NB4 (cell line): ENCODE measurements around the gene COLQ.

Experiments
- DNase-seq: peaks from one replicate; pipeline ENCODE4 v3.0.0; 2010; ENCODE audit warnings: low read depth
- H3K4me3 ChIP-seq: one replicate; pipeline ENCODE4 v1.5.1; 2011; ENCODE audit warnings: mild to moderate bottlenecking, low read depth, low read length, moderate library complexity
- CTCF ChIP-seq: IDR thresholded peaks from one replicate; pipeline ENCODE4 v1.5.1; 2012; ENCODE audit warnings: low read depth, low read length
- MYC ChIP-seq: IDR thresholded peaks from 2 replicates; pipeline ENCODE4 v1.6.1; 2011; ENCODE audit warnings: low read depth, low read length
- POLR2A ChIP-seq: IDR thresholded peaks from 2 replicates; pipeline ENCODE4 v1.6.1; 2011; ENCODE audit warnings: mild to moderate bottlenecking; ENCODE audit not compliant: insufficient read length; ENCODE audit errors: extremely low read depth
- TF ChIP-seq, protein P1 (sequence below): IDR thresholded peaks from 2 replicates; pipeline ENCODE4 v1.6.1; 2011; ENCODE audit warnings: low read depth, low read length

Gene COLQ

GRCh38 chr3:15553749-15554148 is 32.2 kb upstream of the COLQ start:
- no peak for DNase-seq
- no peak overlapping the region for H3K4me3 ChIP-seq
- no peak for TF ChIP-seq CTCF
- no peak for TF ChIP-seq POLR2A
- TF ChIP-seq, protein P1, sequence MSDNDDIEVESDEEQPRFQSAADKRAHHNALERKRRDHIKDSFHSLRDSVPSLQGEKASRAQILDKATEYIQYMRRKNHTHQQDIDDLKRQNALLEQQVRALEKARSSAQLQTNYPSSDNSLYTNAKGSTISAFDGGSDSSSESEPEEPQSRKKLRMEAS: no peak
- no peak for TF ChIP-seq MYC

- DNase-seq: no peak
Measured at GRCh38 chr3:15551902-15552301, 30.4 kb upstream of the COLQ start.

GRCh38 chr3:15549846-15550245 is 28.3 kb upstream of the COLQ start:
- no peak for TF ChIP-seq POLR2A
- no peak overlapping the region for H3K4me3 ChIP-seq
- no peak for DNase-seq

More at GRCh38 chr3:15551902-15552301, 30.4 kb upstream of the COLQ start:
- TF ChIP-seq CTCF (no peak), MYC (no peak), POLR2A (no peak)
- TF ChIP-seq, protein P1: no peak
- no peak overlapping the region for H3K4me3 ChIP-seq

DNA sequence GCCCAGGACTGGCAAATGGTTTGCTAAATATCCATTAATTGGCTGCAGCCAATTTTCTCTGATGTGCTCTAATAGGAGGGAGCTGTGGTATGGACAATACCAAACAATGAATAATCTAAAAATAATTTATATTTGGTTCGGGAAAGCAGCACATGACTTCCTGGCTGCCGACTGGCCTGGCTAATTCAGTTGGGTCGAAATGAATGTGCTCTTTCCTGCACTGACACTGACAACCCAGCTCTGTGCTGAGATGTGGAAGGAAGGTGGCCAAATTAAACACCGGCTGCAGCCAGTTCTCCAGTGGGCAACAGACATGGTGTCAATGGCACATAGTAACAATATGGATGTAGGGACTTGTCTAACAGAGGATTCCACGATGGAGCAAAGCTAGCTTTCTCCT is 21.1 kb upstream of the COLQ start:
- H3K4me3 ChIP-seq: no peak overlapping the region
- no peak for DNase-seq
- TF ChIP-seq POLR2A (no peak), CTCF (no peak), MYC (no peak)
- TF ChIP-seq, protein P1: no peak

DNA sequence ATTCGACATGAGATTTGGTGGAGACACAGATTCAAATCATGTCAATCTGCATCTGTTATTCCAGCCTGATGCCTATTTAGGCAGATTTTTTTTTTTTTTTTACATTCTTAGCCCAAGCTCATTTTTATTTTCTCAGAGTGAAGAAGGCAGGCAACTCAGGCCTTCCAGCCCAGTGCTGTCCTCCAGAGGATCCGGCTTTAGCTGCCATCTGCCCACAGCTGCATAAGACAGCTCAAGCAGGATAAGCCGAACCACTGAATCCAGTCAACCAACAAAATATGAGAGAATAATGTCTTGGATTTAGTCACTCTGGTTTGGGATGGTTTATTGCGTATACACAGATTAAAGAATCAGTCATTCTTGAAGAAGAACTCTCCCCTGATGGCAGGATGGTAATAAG is 19.9 kb upstream of the COLQ start:
- DNase-seq: no peak
- H3K4me3 ChIP-seq: no peak overlapping the region
- TF ChIP-seq, protein P1: no peak
- no peak for TF ChIP-seq CTCF
- TF ChIP-seq MYC: no peak
- TF ChIP-seq POLR2A: no peak

DNA sequence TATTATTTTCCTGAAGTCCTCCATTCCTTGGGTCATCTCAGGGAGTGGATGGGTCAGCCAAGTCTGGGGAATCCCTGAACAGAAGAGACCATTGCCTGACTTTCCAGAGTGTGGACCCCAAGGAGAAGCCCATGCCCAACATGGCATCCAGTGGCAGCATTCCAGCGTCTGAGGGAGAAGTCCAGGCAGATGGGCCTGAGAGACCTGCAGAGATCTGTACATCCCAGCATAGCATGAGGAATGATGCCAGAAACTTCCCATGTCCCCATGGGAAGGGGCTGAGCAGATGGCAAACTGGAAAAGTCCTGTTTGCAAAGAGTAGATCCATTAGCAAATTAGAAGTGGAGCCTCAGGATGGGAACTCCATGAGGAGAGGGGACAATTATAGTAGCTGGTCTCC is 17.6 kb upstream of the COLQ start:
- H3K4me3 ChIP-seq: no peak overlapping the region
- TF ChIP-seq, protein P1: no peak
- no peak for TF ChIP-seq POLR2A
- TF ChIP-seq MYC: no peak
- no peak for TF ChIP-seq CTCF
- DNase-seq: no peak
